DOHH2 (cell line): ENCODE results near the gene GFOD2.

Experiments
- H3F3A ChIP-seq: fragments of 200-600 bp; sonication (generic), shearing (Covaris generic); 2 replicates; pipeline ENCODE4 v1.6.0; 2016; ENCODE audit warnings: antibody characterized with exemption, mild to moderate bottlenecking; ENCODE audit not compliant: control insufficient read depth, insufficient read depth
- H3K27ac ChIP-seq: fragments of 200-600 bp; sonication (generic); 2 replicates; pipeline ENCODE4 v1.5.1; 2014; ENCODE audit warnings: low read depth, mild to moderate bottlenecking, low read length, moderate library complexity
- H3K27me3 ChIP-seq: fragments of 200-600 bp; sonication (generic); 2 replicates; pipeline ENCODE4 v1.6.1; 2014; ENCODE audit warnings: mild to moderate bottlenecking, low read length, mixed read lengths; ENCODE audit not compliant: control insufficient read depth
- H3K36me3 ChIP-seq: fragments of 200-600 bp; sonication (generic); 2 replicates; pipeline ENCODE4 v1.6.1; 2014; ENCODE audit warnings: mild to moderate bottlenecking, low read length, moderate library complexity, mixed read lengths; ENCODE audit not compliant: control insufficient read depth
- H3K4me1 ChIP-seq: fragments of 200-600 bp; sonication (generic); 2 replicates; pipeline ENCODE4 v1.6.1; 2014; ENCODE audit warnings: mild to moderate bottlenecking, low read length, mixed read lengths; ENCODE audit not compliant: control insufficient read depth
- H3K4me2 ChIP-seq: fragments of 200-600 bp; sonication (generic); 2 replicates; pipeline ENCODE4 v1.6.0; 2014; ENCODE audit warnings: mild to moderate bottlenecking, low read length, moderate library complexity
- H3K4me3 ChIP-seq: fragments of 200-600 bp; sonication (generic); 2 replicates; pipeline ENCODE4 v1.5.1; 2014; ENCODE audit warnings: mild to moderate bottlenecking, low read length, mixed read lengths
- H3K79me2 ChIP-seq: fragments of 200-600 bp; sonication (generic); 2 replicates; pipeline ENCODE4 v1.6.1; 2014; ENCODE audit warnings: mild to moderate bottlenecking, low read length, mixed read lengths; ENCODE audit not compliant: control insufficient read depth
- H3K9me2 ChIP-seq: fragments of 200-600 bp; sonication (generic); replicated peaks from 2 replicates; pipeline ENCODE4 v1.6.1; 2014; ENCODE audit warnings: mild to moderate bottlenecking, low read length, mixed read lengths; ENCODE audit not compliant: control insufficient read depth
- H3K9me3 ChIP-seq: fragments of 200-600 bp; sonication (generic); 2 replicates; pipeline ENCODE4 v1.6.1; 2014; ENCODE audit warnings: antibody characterized with exemption, low read length, mixed read lengths; ENCODE audit not compliant: control insufficient read depth, insufficient read depth
- H4K20me1 ChIP-seq: fragments of 200-600 bp; sonication (generic); 2 replicates; pipeline ENCODE4 v1.6.0; 2014; ENCODE audit warnings: low read depth, mild to moderate bottlenecking, antibody characterized with exemption, low read length, moderate library complexity; ENCODE audit not compliant: control insufficient read depth, insufficient read depth
- EZH2phosphoT487 ChIP-seq: fragments of 200-600 bp; sonication (generic); IDR thresholded peaks from 2 replicates; pipeline ENCODE4 v1.6.1; 2017; ENCODE audit warnings: borderline replicate concordance, mild to moderate bottlenecking, antibody characterized with exemption, low read length, moderate library complexity, mixed read lengths
- TF ChIP-seq, protein P1 (sequence below): fragments of 200-600 bp; sonication (generic); IDR thresholded peaks from one replicate; pipeline ENCODE4 v1.5.1; 2014; ENCODE audit warnings: antibody characterized with exemption, mild to moderate bottlenecking, low read depth, low read length; ENCODE audit not compliant: poor library complexity, severe bottlenecking

GFOD2 gene

DNA sequence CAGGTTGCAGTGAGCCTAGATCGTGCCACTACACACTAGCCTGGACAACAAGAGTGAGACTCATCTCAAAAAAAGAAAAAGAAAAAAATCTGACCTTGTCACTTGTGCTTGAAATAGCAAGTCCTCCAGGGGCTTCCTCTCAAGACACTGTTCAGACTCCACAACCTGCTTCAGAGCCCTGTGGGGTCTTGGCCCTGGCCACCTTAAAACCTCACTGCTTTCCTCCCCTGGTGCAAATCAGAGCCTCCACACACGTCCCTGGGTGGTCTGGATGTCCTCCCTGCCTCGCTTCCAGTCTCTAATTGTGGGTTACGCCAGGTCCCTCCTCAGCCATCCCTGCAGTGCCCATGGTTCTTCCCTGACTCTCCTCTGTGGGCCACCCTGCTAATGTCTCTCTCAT lies 63.8 kb downstream of the GFOD2 start:
- Histone ChIP-seq H3K4me3 (no peak overlapping the region), H3K36me3 (peaks cover 77% of the 10 kb centered on the region), H3K27ac (no peak overlapping the region), H3K79me2 (peaks cover 22% of the 10 kb centered on the region), H3K9me3 (no peaks in the 10 kb centered on the region), H4K20me1 (peaks cover 4% of the 10 kb centered on the region; the same call in 1 of the 2 replicates), H3K27me3 (no peaks in the 10 kb centered on the region), H3F3A (peaks cover 3% of the 10 kb centered on the region; the same call in 1 of the 2 replicates), H3K9me2 (no peaks in the 10 kb centered on the region), H3K4me1 (peaks cover 13% of the 10 kb centered on the region), H3K4me2 (no peak overlapping the region)
- TF ChIP-seq, protein P1, sequence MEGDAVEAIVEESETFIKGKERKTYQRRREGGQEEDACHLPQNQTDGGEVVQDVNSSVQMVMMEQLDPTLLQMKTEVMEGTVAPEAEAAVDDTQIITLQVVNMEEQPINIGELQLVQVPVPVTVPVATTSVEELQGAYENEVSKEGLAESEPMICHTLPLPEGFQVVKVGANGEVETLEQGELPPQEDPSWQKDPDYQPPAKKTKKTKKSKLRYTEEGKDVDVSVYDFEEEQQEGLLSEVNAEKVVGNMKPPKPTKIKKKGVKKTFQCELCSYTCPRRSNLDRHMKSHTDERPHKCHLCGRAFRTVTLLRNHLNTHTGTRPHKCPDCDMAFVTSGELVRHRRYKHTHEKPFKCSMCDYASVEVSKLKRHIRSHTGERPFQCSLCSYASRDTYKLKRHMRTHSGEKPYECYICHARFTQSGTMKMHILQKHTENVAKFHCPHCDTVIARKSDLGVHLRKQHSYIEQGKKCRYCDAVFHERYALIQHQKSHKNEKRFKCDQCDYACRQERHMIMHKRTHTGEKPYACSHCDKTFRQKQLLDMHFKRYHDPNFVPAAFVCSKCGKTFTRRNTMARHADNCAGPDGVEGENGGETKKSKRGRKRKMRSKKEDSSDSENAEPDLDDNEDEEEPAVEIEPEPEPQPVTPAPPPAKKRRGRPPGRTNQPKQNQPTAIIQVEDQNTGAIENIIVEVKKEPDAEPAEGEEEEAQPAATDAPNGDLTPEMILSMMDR = no peak
- TF ChIP-seq EZH2phosphoT487 = no peak

DNA sequence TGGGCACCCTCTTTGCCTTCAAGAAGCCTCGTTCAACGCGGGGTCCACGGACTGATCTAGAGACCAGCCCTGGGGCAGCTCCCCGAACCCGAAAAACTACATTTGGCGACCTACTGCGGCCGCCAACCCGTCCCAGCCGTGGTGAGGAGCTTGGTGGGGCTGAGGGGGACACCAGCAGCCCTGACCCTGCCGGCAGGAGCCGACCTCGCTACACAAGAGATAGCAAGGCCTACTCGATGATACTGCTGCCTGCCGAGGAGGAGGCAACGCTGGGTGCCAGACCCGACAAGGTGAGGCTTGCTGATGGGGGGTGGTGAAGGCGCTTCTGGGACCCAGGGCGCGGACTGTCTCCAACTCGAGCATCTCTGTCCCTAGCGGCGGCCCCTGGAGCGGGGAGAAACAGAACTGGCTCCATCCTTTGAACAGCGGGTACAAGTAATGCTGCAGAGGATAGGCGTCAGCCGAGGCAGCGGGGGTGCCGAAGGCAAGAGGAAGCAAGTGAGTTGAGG lies 64.7 kb downstream of the GFOD2 start:
- H3F3A ChIP-seq = peaks cover 3% of the 10 kb centered on the region; the same call in 1 of the 2 replicates
- no peaks in the 10 kb centered on the region for H3K9me3 ChIP-seq
- no peaks in the 10 kb centered on the region for H3K27me3 ChIP-seq
- H3K79me2 ChIP-seq = peaks cover 17% of the 10 kb centered on the region
- H3K27ac ChIP-seq = no peak overlapping the region
- no peak overlapping the region for H3K4me2 ChIP-seq
- H3K4me3 ChIP-seq = no peak overlapping the region
- H3K4me1 ChIP-seq = peaks cover 13% of the 10 kb centered on the region
- no peaks in the 10 kb centered on the region for H3K9me2 ChIP-seq
- H4K20me1 ChIP-seq = peaks cover 3% of the 10 kb centered on the region; the same call in 1 of the 2 replicates
- no peak for TF ChIP-seq EZH2phosphoT487
- TF ChIP-seq, protein P1 = no peak
- peaks cover 79% of the 10 kb centered on the region for H3K36me3 ChIP-seq

DNA sequence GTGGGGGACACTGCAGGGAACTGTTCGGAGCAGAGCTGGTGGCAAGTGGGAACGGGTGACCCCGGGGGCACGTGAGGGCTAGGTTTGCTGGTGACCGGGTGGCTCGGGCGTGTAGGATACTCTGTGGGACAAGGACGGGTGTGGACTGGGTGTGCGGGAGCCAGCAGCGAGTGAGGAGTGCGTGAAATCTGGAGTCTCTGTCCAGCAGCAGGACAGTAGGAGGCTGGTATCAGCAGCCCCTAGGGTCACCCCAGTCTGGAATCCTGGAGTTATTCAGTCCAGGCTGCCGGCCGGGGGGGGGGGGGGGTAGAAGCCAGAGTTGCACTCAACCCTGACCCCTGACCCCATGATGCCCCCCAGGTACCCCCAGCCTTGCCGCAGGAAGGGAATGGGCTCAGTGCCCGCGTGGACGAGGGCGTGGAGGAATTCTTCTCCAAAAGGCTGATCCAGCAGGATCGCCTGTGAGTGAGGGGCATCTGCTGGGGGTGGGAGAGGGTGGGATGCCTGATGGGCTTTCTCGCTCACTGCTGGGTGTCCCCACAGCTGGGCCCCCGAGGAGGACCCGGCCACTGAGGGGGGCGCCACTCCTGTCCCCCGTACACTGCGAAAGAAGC lies 65.2 kb downstream of the GFOD2 start:
- Histone ChIP-seq H3K9me2 (no peaks in the 10 kb centered on the region), H3K36me3 (peaks cover 79% of the 10 kb centered on the region), H3K9me3 (no peaks in the 10 kb centered on the region), H3K27me3 (no peaks in the 10 kb centered on the region), H3K4me2 (no peak overlapping the region), H4K20me1 (no peaks in the 10 kb centered on the region), H3K27ac (no peak overlapping the region), H3K4me3 (no peak overlapping the region), H3F3A (peaks cover 3% of the 10 kb centered on the region; the same call in 1 of the 2 replicates), H3K79me2 (peaks cover 11% of the 10 kb centered on the region), H3K4me1 (peaks cover 7% of the 10 kb centered on the region)
- TF ChIP-seq, protein P1 = no peak
- no peak for TF ChIP-seq EZH2phosphoT487
